ENCODE measurements around the gene CDH1.
"Not testable (repeated sequence)": the region's sequence is repeated elsewhere in the genome, so short reads cannot be mapped to it uniquely, and the experiment has no call there.

The CDH1 gene

DNA sequence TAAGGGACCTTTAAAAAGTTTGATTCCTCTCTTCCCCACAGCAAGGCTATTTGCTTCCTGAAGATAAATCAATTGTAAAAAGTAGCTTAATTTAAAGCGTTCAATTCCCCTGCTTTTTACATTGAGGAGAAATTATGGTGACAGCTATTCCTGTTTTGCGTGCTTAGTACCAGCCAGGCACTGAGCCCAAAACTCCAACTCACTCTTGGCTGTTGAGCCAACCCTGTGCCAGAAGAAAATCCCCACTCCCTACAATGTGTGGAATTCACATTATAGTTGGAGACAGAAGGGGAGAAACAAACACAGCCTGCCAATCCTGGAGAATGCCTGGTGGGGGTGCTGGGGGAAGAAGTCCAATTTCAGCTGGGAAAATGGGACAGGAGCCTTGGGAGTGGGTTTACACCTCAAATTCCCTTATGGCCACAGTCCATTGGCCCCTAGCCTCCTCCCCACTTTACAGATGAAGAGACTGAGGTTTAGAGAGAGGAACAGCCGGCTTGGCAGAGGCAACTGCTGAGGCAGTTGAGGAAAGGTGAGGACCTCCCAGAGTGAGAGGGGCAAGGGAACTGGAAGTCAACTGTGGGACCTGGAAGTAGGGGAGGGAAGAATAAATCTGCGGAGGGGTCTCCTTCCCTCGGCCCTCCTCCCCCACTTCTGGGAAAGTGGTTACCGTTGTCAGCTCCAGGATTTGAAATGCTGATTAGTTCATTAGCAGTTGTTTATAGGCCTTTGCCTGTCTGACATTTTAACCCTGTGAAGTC lies 26.1 kb downstream of the CDH1 start:
- no peak for FAIRE-seq

DNA sequence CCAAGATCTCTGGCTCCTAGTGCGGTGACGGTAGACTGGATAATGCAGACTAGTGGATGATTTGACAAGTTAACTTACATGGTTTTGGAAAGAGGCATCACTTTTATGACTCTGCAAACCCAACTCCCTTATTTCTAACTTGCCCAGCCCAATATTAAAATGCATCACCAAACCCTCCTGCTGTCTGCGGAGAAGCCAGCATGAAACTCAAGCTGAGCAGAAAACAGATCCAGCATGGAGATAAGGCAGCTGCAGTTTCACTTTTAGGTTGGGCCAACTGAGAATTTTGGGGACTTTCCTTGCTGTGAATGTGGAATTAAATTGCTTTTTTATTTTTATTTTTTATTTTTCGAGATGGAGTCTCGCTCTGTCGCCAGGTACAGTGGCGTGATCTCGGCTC lies 27.8 kb downstream of the CDH1 start:
- no peak for FAIRE-seq

DNA sequence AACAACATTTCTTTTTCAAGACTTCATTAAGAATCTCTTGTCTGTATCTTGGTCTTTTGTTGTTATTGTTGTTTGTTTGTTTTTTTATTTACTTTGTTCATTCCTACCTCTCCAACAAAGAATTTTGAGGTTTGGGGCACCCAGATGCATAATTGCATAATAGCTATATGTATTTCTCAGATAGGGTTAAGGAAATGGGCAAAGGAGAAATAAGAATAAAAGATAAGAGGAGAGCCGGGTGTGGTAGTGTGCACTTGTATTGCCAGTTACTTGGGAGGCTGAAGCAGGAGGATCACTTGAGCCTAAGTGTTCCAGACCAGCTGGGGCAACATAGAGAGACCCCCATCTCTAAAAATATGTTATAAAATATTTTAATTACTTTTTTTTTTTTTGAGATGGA lies 30.5 kb downstream of the CDH1 start:
- FAIRE-seq: no peak

DNA sequence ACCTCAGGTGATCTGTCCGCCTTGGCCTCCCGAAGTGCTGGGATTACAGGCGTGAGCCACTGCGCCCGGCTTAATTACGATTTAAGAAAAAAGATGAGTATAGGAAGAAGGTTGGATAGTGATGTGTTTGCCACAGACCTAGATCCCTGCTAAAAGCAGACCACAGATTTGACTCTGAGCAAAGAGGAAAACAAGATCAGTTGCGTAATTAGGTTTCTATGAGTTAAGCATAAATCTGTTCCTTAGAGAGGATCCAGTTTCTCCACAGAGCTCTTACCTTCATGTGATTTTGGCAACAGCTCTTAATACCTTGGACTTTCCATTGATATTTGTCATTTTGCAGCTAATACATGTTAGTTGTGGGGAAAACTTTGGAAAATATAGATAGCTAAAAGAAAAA lies 31.1 kb downstream of the CDH1 start:
- FAIRE-seq: no peak

DNA sequence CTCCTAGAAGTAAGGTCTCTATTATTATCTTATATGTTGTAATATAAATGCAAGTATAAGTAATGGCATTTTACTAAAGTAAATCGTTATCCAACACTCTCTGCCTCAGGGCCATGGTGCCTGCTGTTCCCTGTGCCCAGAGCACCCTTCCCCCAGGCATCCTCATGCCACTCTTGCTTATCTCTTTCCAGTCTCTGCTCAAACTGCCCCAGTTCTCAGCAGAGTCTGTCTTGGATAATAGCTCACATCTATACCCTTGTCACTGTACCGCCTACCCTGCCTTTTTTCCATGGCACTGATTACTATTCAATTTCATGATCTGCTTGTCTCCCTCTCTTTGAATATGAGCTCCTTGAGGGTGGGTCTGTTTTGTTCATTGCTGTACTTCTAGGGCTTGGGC lies 31.7 kb downstream of the CDH1 start:
- FAIRE-seq: no peak

DNA sequence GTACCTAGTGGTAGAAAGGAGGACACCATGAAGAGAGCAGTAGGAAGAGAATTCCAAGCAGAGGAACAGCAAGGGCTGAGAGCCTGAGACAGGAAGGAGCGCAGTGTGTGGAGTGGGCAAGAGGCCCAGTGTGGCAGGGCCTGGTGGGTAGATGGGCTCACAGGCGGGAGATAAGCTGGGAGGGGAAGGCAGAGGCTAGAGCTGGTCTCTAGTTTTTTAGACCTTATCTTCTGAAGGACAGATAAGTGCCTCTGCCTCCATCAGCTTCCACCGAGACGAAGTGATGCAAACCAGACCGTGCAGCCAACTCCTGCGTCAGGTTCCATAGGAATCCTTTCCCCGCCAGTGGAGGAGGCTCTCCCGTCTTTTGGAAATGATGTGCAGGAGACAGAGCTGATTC lies 33.6 kb downstream of the CDH1 start:
- no peak for FAIRE-seq

DNA sequence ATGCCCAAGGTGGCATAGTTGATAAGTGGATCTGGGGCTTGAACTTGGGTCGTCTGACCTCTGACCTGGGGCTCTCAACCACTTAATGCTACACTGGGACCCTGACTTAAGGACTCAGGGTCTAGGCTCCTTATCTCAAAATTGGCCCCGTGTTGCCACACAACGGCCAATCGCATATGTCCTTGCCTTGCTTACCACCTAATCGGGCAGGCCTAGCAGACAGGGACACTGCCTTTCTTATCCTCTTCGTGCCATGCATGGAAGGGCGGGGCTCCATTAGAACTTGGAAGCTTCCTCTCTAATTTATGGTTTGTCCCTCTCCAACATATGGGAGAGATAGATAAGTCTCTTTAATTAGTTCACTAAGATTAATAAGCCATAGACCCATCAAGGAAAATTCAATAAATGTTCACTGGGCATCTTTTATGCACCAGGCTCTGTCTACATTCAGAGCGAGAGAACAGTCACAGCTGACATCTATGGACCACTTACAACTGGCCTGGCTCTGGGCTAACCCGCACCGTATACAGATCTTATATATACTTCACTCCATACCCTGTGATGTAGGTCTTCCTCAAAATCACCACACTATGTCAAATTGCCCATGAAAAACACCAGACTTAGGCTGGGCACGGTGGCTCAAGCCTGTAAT lies 35.1 kb downstream of the CDH1 start:
- no peak for FAIRE-seq

DNA sequence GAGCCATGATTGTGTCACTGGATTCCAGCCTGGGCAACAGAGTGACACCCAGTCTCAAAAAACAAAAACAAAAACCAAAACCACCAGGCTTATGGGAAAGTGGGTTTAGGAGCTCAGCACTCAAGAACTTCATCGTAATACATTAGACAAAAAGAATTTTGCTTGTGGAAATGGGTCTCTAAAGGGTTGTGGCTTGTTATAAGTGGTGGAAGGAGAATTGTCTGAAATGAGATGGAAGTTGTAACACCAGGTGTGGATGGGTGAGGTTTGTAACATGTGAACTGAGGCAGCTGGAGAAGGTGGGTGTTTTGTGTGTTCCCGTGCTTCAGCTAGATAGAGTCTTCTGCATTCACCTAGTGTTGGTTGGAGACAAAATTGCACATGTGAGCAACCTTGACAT lies 35.8 kb downstream of the CDH1 start:
- FAIRE-seq: no peak

DNA sequence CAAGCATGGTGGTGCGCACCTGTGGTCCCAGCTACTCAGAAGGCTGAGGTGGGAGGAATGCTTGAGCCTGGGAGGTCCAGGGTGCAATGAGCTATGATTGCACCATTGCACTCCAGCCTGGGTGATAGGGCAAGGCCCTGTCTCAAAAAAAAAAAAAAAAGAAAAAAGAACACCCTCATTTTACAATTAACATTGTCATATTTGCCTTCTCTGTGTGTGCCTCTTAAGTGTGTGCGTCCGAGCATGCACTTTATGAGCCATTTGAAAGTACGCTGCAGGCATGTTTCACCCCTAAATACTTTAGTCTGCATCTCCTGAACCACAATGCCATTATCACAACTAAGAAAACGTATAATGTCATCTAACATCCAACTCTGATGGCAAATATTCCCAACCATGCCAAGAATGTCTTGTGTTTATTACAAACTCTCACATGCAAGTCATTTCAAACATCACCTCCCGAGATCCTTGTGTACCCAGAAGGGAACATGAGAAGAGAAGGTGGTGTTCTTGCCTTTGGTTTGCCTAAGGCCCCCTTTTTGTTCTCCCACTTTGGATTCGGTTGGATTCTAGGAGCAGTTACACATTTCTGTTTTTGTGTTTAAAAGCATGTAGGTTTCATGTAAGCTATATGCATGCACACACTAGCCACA lies 38.0 kb downstream of the CDH1 start:
- FAIRE-seq: no peak

DNA sequence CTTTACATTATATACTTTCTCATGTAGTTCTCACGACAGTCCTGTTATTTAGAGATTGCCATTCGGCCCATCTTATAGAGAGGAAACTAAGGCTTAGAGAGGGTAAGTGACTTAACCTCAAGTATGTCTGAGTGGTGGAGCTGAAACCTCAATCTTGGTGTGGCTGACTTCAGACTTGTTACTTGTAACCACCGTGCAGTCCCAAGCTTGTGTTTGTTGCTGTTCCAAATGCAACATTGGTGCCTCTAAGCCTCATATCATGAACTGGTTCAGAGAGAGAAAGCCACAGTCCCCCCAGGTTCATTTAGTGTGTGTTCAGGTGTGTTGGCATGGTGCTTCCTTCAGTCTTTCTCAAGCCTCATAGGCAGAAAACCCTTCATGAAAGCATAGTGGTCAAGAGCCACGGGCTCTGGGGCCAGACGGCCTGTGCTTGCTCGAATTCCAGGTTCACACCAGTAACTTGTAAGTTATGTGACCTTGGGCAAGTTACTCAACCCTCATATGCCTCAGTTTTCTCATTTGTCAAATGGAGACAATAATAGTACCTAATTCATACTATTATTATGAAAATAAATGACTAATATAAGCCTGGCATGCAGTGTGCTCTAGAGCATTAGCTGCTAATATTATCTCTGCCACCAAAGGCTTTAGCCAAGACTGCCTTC lies 39.9 kb downstream of the CDH1 start:
- no peak for FAIRE-seq

DNA sequence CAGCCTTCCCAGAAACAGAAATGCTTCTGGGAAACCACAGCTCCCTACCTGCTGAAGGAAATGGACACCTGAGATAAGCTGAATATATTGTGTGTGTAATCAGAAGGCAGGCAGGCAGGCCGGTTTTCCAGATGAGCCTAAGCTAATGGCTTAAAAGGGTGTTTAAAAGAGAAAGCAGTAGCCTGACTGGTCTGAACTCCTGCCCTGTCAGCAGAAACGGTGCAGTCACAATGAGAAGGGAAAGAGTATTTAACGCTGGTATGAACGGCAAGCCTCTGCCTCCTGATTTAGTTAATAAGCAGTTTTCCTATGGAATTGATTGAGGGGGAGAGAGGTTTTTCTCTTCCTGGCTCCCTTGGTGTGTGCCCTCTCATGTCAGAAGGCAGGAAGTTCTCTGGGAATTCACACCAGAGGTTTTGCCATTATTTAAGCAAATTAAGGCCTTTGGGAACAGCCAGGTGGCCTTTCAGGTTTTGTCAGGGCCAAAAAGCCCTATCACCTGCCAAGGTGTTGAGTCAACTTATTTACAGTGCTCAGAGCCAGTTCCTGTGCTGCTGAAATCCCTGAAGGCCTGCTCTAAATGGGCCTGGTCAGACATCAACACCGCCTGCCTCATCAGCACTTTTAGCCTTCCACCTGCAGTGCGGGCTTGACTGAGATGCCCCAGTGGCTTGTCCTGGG lies 41.6 kb downstream of the CDH1 start:
- FAIRE-seq: no peak

DNA sequence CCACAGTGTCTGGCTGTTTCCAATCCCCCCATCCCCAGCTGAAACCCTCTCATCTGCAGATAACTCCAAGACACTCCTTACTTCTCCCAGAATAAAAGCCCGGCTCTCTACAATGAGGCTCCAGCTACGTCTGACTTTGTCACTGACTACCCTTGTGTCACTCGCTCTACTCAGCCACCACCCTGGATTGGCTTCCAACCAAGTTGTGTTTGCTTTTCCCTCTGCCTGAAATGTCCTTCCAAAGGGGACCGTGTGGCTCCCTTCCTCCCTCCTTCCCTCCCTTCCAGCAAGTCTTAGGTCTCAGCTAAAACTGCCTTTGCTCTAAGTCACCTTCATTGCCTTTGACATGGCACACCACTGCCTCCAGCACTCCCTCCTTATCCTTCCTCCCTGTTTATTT lies 42.8 kb downstream of the CDH1 start:
- FAIRE-seq: no peak

DNA sequence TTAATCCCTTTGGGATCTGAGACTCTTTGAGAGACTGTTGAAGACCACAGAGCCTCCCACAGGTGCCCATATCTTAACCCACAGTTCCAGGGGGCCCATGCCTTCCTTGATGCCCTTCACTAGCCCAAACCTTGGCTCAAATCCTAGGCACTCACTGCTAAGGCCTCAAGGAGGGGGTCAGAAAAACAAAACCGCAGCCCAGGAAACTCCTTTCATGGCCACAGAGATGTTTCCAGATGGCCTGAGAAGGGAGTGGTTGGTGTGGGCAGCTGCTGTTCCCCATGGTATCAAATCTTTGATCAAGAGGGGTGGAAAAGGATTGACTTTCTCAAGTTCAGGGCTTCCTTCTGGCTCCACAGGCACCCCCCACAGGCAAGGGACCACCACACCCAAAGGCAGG lies 44.7 kb downstream of the CDH1 start:
- no peak for FAIRE-seq

DNA sequence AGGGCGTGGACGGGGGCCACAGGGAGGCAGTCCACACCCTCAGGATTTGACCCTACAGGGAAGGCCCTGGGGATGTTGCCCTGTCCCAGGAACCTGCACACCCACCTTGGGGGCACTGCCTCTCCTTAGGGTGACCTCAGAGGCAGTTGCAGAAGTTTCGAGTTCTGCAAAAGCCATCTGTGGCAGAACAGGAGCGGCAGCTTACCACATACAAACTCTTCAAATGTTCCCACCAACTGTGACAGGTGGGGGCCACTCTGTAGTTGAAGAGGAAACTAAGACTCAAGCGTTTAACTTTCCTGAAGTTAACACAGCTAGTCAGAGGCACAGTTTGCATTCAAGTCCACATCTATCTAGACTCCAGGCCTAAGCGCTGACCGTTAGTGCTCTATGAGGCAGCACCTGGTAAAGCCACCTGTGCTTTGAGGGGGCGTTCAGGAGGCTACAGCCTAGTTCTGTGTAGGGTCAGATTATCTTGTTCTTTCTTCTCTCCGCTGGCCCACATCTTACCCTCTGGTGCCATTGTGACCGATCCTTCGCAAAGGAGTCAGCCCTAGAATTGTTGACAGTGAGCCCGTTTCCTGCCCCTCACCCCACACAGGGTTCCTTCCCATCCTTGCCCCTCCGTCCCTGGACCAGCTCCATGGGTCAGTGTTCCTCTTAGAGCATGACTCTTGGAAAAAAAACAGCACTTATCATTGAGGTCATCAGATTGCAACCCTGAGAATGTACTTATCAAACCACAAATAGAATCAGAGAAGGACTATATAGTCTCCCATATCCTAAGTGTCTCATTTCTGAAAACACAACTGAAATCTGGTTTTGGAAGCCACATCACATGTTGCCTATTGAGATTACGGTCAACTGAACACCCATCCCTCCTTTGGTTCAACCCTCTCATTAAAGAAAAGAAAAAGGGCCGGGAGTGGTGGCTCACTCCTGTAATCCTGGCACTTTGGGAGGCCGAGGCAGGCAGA lies 45.4 kb downstream of the CDH1 start:
- no peak for FAIRE-seq

DNA sequence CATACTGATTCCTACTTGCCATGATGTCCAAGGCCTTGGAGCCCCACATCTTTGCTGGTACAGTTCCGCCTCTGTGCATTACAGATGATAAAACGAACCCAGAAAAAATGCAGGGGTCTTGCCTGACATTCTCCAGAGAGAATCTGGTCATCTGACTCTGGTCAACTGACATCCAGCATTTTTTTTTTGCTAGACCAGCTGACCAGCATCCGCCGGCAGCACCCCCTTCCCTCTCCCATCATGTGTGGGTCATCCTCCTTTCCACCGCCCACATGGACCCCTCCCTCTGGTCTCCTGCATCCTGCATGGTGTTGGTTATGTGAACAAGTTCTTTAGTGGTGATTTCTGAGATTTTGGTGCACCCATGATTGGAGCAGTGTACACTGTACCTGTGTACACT lies 47.1 kb downstream of the CDH1 start:
- FAIRE-seq: no peak

DNA sequence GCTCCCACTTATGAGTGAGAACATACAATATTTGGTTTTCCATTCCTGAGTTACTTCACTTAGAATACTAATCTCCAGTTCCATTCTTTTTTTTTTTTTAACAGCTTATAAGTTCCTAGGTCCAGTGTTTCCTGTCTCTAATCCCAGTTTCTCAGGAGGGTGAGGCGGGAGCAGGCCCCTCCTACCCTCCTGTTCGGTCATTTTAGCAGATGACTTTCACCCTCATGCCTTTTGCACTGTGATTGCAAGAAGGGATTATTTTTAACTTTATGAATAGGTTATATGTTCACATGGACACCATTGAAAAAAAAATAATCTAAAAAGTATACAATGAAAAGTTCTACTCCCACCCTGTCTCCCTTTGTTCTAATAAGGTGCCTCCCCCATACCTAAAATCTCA lies 47.6 kb downstream of the CDH1 start:
- FAIRE-seq: no peak

DNA sequence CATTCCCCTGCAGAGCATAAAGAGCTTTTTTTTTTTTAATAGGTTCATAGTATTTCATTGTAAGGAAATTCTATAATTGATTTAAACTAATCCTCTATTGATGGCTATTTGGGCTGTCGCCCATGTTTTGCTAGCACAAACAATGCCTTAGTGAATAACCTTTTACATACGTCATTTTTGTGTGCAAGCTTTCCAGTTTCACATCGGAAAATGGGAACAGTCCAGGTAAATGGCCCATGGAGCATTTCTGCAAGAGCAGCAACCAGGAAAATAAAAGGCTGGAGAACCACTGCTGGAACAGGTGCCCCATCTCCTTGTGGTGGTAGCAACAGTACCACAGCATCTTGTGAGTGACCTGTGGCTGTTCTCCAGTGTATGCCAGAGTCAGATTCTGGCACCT lies 48.6 kb downstream of the CDH1 start:
- no peak for FAIRE-seq

DNA sequence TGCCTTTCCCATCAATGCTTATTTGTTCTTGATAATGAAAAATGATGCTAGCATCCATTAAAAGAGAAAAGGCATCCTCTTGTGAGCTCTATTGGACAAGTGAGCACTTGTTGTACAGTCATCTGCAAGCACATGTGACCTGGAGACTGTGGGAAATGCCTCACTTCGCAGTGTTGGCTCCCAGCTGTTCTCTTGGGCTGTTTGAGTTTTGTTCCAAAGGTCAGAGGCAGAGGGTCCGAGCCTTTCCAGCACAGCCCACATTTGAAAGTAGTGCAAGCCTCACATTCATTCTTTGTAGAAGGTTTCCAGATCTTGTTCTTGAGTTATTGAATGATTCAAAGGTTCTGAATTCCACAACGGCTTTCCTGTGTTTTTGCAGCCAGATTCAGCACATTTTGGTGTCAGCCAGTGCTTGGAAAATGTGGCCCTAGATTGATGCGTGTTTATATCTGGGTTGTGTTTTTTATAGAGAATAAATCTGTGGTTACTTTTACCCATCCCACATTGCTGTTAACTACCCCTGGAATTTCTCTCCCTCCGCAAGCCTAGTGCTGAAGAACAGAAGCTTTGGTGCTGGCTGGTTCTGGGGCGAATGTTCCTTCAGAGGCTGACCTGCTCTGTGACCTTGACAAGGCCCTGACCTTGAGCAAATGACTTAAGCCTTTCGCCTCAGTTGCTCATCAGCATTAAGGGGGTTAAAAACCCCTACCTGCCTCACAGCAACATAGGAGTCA lies 49.8 kb downstream of the CDH1 start:
- FAIRE-seq: no peak

DNA sequence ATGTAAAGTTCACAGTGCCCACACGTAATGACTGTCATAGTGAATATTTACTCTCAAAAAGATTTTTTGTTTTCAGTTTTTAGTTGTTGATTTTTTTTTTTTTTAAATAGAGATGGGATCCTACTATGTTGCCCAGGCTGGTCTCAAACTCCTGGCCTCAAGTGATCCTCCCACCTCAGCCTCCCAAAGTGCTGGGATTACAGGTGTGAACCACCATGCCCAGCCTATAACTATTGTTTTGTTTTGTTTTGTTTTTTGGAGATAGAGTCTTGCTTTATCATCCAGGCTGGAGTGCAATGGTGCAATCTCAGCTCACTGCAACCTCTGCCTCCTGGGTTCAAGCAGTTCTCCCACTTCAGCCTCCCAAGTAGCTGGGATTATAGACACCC lies 50.3 kb downstream of the CDH1 start:
- not testable (repeated sequence) for FAIRE-seq

DNA sequence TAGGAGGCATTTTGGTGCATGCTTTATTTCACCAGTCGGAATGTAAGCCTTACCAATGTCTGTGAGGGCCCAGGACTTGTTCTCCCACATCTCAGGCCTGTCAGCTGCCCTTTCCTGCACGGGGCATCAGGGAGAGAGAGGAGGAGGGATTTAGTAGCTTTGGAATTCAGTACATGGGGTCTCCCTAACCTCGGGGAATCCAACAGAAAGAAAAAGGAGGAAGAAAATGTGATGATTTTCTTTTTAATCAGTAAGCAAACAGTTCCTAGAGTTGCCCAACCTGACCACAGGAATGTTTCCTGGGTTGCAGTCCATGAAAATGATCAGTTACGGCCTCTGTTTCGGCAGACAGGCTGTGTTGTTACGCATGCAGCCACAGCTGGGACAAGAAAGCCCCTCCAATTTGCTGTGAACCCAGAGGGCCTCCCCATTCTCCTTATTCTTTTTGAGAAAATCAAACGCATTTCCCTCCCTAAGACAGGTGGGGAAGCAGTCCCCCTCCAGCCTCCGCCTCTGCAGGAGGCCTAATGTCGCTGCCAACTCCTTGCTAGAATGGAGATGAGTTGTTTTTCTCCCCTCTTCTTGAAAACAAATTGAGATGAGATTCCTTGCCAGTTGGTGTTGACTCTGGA lies 53.2 kb downstream of the CDH1 start:
- no peak for FAIRE-seq

DNA sequence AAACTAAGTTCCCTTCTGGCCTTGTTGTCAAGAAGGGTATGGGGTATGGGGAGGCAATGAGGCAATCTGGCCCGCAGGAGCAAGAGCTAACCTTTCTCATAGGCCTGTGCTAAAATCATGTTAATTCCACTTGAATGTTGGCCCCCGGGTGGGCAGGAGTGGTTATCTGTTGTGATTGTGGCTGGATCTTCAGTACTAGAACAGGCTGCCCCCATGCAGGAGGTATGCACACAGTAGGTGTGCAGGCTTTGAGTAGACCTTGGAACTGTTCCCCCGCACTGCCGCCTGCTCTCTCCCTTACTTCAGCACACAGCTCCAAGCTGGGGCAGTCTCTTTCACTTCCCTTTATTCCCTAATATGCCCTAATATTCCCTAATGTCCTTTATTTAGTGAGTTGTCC lies 53.9 kb downstream of the CDH1 start:
- FAIRE-seq: no peak

All from endometrium (tissue), 2 donors.